CD14-positive monocyte (primary cell): Measurements from ENCODE around the gene RUNX2. TPM values are rescaled to one million over a fixed set of nuclear protein-coding genes. Genes with fewer than 3 reads are reported as not detected.

Experiments
- DNase-seq, 3 donors: peaks; one replicate each; pipeline ENCODE4 v3.0.0-alpha.2; 2011 to 2022
- H2AFZ ChIP-seq: 2 replicates; pipeline ENCODE4 v1.6.0; 2012; ENCODE audit warnings: mild to moderate bottlenecking, low read depth, low read length, inconsistent platforms; ENCODE audit not compliant: insufficient read depth, poor library complexity, severe bottlenecking
- H3K27ac ChIP-seq, 2 donors: 1 replicate in 1 of 2; 2 replicates in 1 of 2; pipeline ENCODE4 v1.5.1; 2012 to 2013; ENCODE audit warnings: low read length in 2 of 2, control low read depth in 1 of 2, inconsistent platforms in 1 of 2, low read depth in 1 of 2, mild to moderate bottlenecking in 1 of 2
- H3K27me3 ChIP-seq, 2 donors: one replicate each; pipeline versions ENCODE4 v1.6.0 to v1.6.1; 2011 to 2013; ENCODE audit warnings: low read length in 2 of 2; ENCODE audit not compliant: control insufficient read depth in 2 of 2, insufficient read depth in 2 of 2
- H3K36me3 ChIP-seq, 2 donors: replicated peaks in 1 of 2; 1 replicate in 1 of 2; 2 replicates in 1 of 2; pipeline versions ENCODE4 v1.5.1 to v1.6.1; 2012 to 2013; ENCODE audit warnings: low read length in 2 of 2, control low read depth in 1 of 2, inconsistent platforms in 1 of 2, mild to moderate bottlenecking in 1 of 2; ENCODE audit not compliant: insufficient read depth in 2 of 2, control insufficient read depth in 1 of 2
- H3K4me1 ChIP-seq, 2 donors: 1 replicate in 1 of 2; 2 replicates in 1 of 2; pipeline versions ENCODE4 v1.5.1 to v1.6.1; 2012 to 2013; ENCODE audit warnings: low read length in 2 of 2, control low read depth in 1 of 2, inconsistent platforms in 1 of 2, mild to moderate bottlenecking in 1 of 2, moderate library complexity in 1 of 2; ENCODE audit not compliant: insufficient read depth in 2 of 2, control insufficient read depth in 1 of 2
- H3K4me2 ChIP-seq: replicated peaks from 2 replicates; pipeline ENCODE3; 2012; ENCODE audit warnings: low read length, moderate library complexity, mild to moderate bottlenecking; ENCODE audit not compliant: poor library complexity, severe bottlenecking; ENCODE audit errors: extremely low read depth
- H3K4me3 ChIP-seq, 3 experiments: fragments of 200-600 bp in 1 of 3; sonication (generic) in 1 of 3; replicated peaks in 1 of 3; 1 replicate in 2 of 3; 2 replicates in 1 of 3; pipeline ENCODE4 v1.5.1; 2011 to 2013; ENCODE audit warnings: low read length in 3 of 3, mild to moderate bottlenecking in 3 of 3, control low read depth in 2 of 3, low read depth in 2 of 3, inconsistent platforms in 1 of 3, moderate library complexity in 1 of 3
- H3K79me2 ChIP-seq: 2 replicates; pipeline ENCODE4 v1.6.0; 2012; ENCODE audit warnings: mild to moderate bottlenecking, control low read depth, inconsistent platforms, low read length, moderate library complexity; ENCODE audit not compliant: insufficient read depth
- H3K9ac ChIP-seq: 2 replicates; pipeline ENCODE4 v1.6.0; 2017; ENCODE audit warnings: low read length, mild to moderate bottlenecking; ENCODE audit not compliant: insufficient read depth, poor library complexity, severe bottlenecking
- H3K9me3 ChIP-seq, 2 donors: replicated peaks in 1 of 2; 1 replicate in 1 of 2; 2 replicates in 1 of 2; pipeline versions ENCODE4 v1.5.1 to v1.6.1; 2012 to 2013; ENCODE audit warnings: low read length in 2 of 2, control low read depth in 1 of 2; ENCODE audit not compliant: control insufficient read depth in 1 of 2, insufficient read depth in 1 of 2
- H4K20me1 ChIP-seq: 2 replicates; pipeline ENCODE4 v1.6.0; 2012; ENCODE audit warnings: mild to moderate bottlenecking, low read length, control low read depth, moderate library complexity; ENCODE audit not compliant: insufficient read depth
- H3K27ac Mint-ChIP-seq, 7 donors: one replicate each; pipeline ENCODE4 v1.8.0; 2020; ENCODE audit warnings: mild to moderate bottlenecking in 7 of 7, mixed read lengths in 7 of 7, moderate library complexity in 6 of 7, inconsistent platforms in 2 of 7
- H3K27me3 Mint-ChIP-seq, 3 donors: one replicate each; pipeline ENCODE4 v1.8.0; 2021 to 2022; ENCODE audit warnings: low read depth in 3 of 3, mild to moderate bottlenecking in 3 of 3, mixed read lengths in 3 of 3, moderate library complexity in 3 of 3, inconsistent platforms in 1 of 3
- H3K36me3 Mint-ChIP-seq, 2 donors: one replicate each; pipeline ENCODE4 v1.8.0; 2020; ENCODE audit warnings: mixed read lengths in 2 of 2, inconsistent platforms in 1 of 2, mild to moderate bottlenecking in 1 of 2
- H3K4me1 Mint-ChIP-seq: one replicate; pipeline ENCODE4 v1.8.0; 2020; ENCODE audit warnings: mild to moderate bottlenecking, mixed read lengths
- H3K4me3 Mint-ChIP-seq, 2 donors: one replicate each; pipeline ENCODE4 v1.8.0; 2020; ENCODE audit warnings: mild to moderate bottlenecking in 2 of 2, mixed read lengths in 2 of 2, moderate library complexity in 1 of 2
- H3K9me3 Mint-ChIP-seq, 7 donors: one replicate each; pipeline ENCODE4 v1.8.0; 2020 to 2022; ENCODE audit warnings: mixed read lengths in 7 of 7, mild to moderate bottlenecking in 6 of 7, moderate library complexity in 6 of 7, inconsistent platforms in 2 of 7
- WGBS: methylation state at CpG from one replicate; pipeline ENCODE4 v1.1.5; 2013; ENCODE audit warnings: missing lambda C conversion rate; ENCODE audit not compliant: insufficient coverage; 5-methylcytosine and 5-hydroxymethylcytosine counted together
- intact Hi-C, 2 donors: fragments of 100-400 bp; cut with micrococcal nuclease; formaldehyde crosslinking; loops; one replicate each; pipeline versions ENCODE4 v1.15.0 to v1.15.1; 2023
- polyA plus RNA-seq, 3 donors: library from polyadenylated mRNA; depleted of rRNA in 1 of 3; unstranded in 2 of 3; stranded (reverse) in 1 of 3; fragments of 300-500 nt in 2 of 3; fragments of >200 nt in 1 of 3; fragmentation: Illumina TruSeq in 2 of 3; gene quantifications; 1 replicate in 2 of 3; 2 replicates in 1 of 3; pipeline ENCODE4 v1.2.3, GENCODE V29; 2012 to 2021
- TF ChIP-seq, protein P1 (sequence below): fragments of 200-600 bp; IDR thresholded peaks from one replicate; pipeline ENCODE4 v1.8.0; 2022; ENCODE audit warnings: antibody characterized with exemption, mild to moderate bottlenecking

RUNX2 gene
- polyA plus RNA-seq, 3 donors: 1.3 to 5.0 (median 2.5) TPM

- Mint-ChIP-seq H3K9me3 (no peaks in the 10 kb centered on the region), H3K27ac (no peak overlapping the region), H3K4me3 (no peak overlapping the region), H3K36me3 (peaks cover 15 to 18% of the 10 kb centered on the region in 2 donors), H3K4me1 (no peaks in the 10 kb centered on the region), H3K27me3 (no peaks in the 10 kb centered on the region)
- TF ChIP-seq, protein P1, sequence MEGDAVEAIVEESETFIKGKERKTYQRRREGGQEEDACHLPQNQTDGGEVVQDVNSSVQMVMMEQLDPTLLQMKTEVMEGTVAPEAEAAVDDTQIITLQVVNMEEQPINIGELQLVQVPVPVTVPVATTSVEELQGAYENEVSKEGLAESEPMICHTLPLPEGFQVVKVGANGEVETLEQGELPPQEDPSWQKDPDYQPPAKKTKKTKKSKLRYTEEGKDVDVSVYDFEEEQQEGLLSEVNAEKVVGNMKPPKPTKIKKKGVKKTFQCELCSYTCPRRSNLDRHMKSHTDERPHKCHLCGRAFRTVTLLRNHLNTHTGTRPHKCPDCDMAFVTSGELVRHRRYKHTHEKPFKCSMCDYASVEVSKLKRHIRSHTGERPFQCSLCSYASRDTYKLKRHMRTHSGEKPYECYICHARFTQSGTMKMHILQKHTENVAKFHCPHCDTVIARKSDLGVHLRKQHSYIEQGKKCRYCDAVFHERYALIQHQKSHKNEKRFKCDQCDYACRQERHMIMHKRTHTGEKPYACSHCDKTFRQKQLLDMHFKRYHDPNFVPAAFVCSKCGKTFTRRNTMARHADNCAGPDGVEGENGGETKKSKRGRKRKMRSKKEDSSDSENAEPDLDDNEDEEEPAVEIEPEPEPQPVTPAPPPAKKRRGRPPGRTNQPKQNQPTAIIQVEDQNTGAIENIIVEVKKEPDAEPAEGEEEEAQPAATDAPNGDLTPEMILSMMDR: no peak
- Histone ChIP-seq H2AFZ (no peak overlapping the region), H3K4me1 (no peaks in the 10 kb centered on the region), H3K36me3 (peaks cover 0 to 5% of the 10 kb centered on the region in 2 donors), H3K79me2 (peaks cover 48% of the 10 kb centered on the region), H3K4me3 (no peak overlapping the region), H3K4me2 (no peak overlapping the region), H3K27ac (peak overlapping the region in 1 of 2 donors; percentile 4), H3K9me3 (no peaks in the 10 kb centered on the region), H3K9ac (no peak overlapping the region), H3K27me3 (no peaks in the 10 kb centered on the region), H4K20me1 (no peaks in the 10 kb centered on the region)
- intact Hi-C loops: no loop called here
- DNase-seq: no peak
- 100% methylated on average over 2 of the region's 2 CpGs for WGBS
These were observed 132.0 kb downstream of the RUNX2 start for GRCh38 chr6:45460166-45460565.

DNA sequence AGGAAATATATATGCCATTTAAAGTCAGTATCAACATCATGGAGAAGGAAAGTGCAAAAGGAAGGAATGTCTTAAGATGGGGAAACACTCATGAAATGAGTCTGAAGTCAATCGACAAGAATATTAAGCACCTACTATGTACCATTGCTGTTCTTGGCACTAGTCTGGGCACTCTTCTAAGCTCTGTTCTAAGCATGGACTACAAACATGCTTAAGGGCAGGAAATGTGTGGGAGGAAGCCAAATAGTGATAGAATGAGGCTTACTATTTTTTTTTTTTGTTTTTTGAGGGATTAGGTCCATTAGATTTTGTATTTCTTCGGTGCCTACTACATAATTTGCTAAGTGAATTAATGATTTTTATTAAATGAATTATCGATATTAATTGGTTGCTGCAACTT is 133.4 kb downstream of the RUNX2 start:
- no peaks in the 10 kb centered on the region for H3K27me3 ChIP-seq
- no peaks in the 10 kb centered on the region for H3K4me1 ChIP-seq
- no CpG with 5 or more reads among the region's 3 CpGs for WGBS
- H4K20me1 ChIP-seq: no peaks in the 10 kb centered on the region
- peaks cover 37% of the 10 kb centered on the region for H3K79me2 ChIP-seq
- H3K27ac Mint-ChIP-seq: peak overlapping the region in 1 of 7 donors; percentile 9
- H3K9ac ChIP-seq: no peak overlapping the region
- H3K9me3 Mint-ChIP-seq: no peaks in the 10 kb centered on the region
- H3K36me3 ChIP-seq: peaks cover 0 to 5% of the 10 kb centered on the region in 2 donors
- no peaks in the 10 kb centered on the region for H3K4me1 Mint-ChIP-seq
- H3K27me3 Mint-ChIP-seq: no peaks in the 10 kb centered on the region
- TF ChIP-seq, protein P1: no peak
- H3K4me3 Mint-ChIP-seq: no peak overlapping the region
- no peak for DNase-seq
- no peak overlapping the region for H3K4me2 ChIP-seq
- intact Hi-C loops: no loop called here
- H3K9me3 ChIP-seq: no peaks in the 10 kb centered on the region
- H3K4me3 ChIP-seq: no peak overlapping the region
- H3K27ac ChIP-seq: no peak overlapping the region
- H3K36me3 Mint-ChIP-seq: peaks cover 14 to 19% of the 10 kb centered on the region in 2 donors
- no peak overlapping the region for H2AFZ ChIP-seq
